Measurements from ENCODE around the gene GATM. TPM values are rescaled to one million over a fixed set of nuclear protein-coding genes. Genes with fewer than 3 reads are reported as not detected.

Gene GATM
- polyA plus RNA-seq, 3 donors, result 0.89 to 1.5 (median 1.5) TPM

DNA sequence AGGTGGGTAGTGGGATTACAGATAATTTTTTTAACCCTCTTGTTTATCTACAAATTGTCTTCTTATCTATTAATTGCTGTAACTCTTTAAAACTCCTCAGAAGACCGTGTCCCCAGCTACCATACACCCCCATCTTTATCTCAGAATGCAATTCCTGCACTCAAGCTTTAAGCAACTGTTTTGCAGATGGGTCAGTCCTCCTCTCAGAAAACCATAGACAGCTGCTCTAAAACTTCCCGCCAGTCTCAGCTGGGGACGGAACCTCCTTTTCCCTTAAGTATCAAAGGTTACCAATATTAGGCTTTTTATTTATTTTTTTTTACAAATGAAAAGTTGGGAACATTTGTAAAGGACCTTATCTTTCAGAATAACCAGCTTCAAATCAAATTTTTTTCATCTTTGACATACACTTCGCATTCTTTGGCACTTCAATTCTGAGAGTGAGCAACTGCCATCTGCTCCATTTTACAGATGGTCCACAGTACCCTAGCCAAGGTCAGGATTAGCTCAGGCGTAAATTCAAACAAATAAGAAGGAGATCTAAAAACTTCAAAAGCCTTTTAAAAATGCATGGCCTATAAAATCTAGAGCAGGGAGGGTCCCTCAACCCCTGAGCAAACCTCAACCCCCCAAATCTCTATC, 1.3 kb downstream of the GATM start:
- Mint-ChIP-seq H3K9me3 (peaks cover 0 to 13% (median 4%) of the 10 kb centered on the region in 7 donors), H3K4me3 (peak overlapping the region; percentile 76 to 94), H3K36me3 (peaks cover 3 to 15% of the 10 kb centered on the region in 2 donors), H3K4me1 (peaks cover 25% of the 10 kb centered on the region), H3K27ac (no peak overlapping the region), H3K27me3 (ENCODE audit: low read depth in 3 of 3) (peaks cover 38 to 61% (median 52%) of the 10 kb centered on the region in 3 donors)
- H3K27ac ChIP-seq (ENCODE audit: low read depth in 1 of 2, low read length in 2 of 2), result no peak overlapping the region
- no peak overlapping the region for H3K9ac ChIP-seq (ENCODE audit: insufficient read depth, low read length, poor library complexity, severe bottlenecking)
- H3K4me3 ChIP-seq (replicated peaks in 1 of 3; ENCODE audit: low read depth in 2 of 3, low read length in 3 of 3), result peak overlapping the region in 1 of 3 experiments; percentile 76
- H3K36me3 ChIP-seq (replicated peaks in 1 of 2; ENCODE audit: control insufficient read depth in 1 of 2, insufficient read depth in 2 of 2, low read length in 2 of 2), result no peaks in the 10 kb centered on the region
- H3K9me3 ChIP-seq (replicated peaks in 1 of 2; ENCODE audit: control insufficient read depth in 1 of 2, insufficient read depth in 1 of 2, low read length in 2 of 2), result peaks cover 0 to 7% of the 10 kb centered on the region in 2 donors
- TF ChIP-seq, protein P1, sequence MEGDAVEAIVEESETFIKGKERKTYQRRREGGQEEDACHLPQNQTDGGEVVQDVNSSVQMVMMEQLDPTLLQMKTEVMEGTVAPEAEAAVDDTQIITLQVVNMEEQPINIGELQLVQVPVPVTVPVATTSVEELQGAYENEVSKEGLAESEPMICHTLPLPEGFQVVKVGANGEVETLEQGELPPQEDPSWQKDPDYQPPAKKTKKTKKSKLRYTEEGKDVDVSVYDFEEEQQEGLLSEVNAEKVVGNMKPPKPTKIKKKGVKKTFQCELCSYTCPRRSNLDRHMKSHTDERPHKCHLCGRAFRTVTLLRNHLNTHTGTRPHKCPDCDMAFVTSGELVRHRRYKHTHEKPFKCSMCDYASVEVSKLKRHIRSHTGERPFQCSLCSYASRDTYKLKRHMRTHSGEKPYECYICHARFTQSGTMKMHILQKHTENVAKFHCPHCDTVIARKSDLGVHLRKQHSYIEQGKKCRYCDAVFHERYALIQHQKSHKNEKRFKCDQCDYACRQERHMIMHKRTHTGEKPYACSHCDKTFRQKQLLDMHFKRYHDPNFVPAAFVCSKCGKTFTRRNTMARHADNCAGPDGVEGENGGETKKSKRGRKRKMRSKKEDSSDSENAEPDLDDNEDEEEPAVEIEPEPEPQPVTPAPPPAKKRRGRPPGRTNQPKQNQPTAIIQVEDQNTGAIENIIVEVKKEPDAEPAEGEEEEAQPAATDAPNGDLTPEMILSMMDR (IDR thresholded peaks at IDR 0.05), result no peak
- H3K79me2 ChIP-seq (ENCODE audit: insufficient read depth, low read length), result no peaks in the 10 kb centered on the region
- H4K20me1 ChIP-seq (ENCODE audit: insufficient read depth, low read length), result no peaks in the 10 kb centered on the region
- peak overlapping the region; percentile 84 for H3K4me2 ChIP-seq (replicated peaks; ENCODE audit: extremely low read depth, low read length, poor library complexity, severe bottlenecking)
- peaks cover 26 to 49% of the 10 kb centered on the region in 2 donors for H3K27me3 ChIP-seq (ENCODE audit: control insufficient read depth in 2 of 2, insufficient read depth in 2 of 2, low read length in 2 of 2)
- 70% methylated on average over 3 of the region's 5 CpGs for WGBS (ENCODE audit: insufficient coverage)
- intact Hi-C loops (cut with micrococcal nuclease), result no loop called here
- H2AFZ ChIP-seq (ENCODE audit: insufficient read depth, low read depth, low read length, poor library complexity, severe bottlenecking), result peak overlapping the region; percentile 88
- DNase-seq, result no peak
- peaks cover 15 to 18% of the 10 kb centered on the region in 2 donors for H3K4me1 ChIP-seq (ENCODE audit: control insufficient read depth in 1 of 2, insufficient read depth in 2 of 2, low read length in 2 of 2)

DNA sequence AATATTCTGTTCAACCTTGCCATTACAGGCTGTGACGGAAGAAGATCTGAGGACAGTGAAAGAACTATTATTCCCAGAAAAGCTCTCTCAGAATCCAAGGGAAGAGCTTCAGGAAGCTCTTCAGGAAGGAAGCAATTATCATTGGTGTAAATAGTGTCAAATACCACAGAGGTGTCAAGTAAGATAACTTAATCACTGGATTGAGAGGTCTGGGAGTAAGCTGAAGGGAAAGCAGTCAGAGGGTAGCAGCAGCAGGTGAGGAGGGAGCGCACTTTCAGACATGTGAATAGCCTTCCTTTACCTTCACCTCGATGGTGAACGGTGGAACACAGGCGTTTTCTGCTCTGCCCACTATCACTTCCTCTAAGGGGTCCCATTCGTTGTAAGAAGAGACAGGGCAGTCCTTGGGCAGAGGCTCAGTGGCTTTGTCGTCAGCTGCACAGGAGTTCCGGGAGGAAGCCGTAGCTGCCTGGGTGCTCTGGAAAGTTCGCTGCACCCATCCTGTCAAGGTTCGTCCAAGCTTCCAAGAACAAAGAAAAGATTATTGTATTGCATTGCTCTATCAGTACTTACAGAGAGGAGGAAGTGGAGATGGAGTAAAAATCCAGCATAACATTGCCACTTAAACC, 1.9 kb downstream of the GATM start:
- Mint-ChIP-seq H3K27ac (peak overlapping the region in 2 of 7 donors; percentile 11 to 51), H3K27me3 (ENCODE audit: low read depth in 3 of 3) (peaks cover 37 to 57% (median 52%) of the 10 kb centered on the region in 3 donors), H3K4me1 (peaks cover 25% of the 10 kb centered on the region), H3K36me3 (peaks cover 3 to 15% of the 10 kb centered on the region in 2 donors), H3K9me3 (peaks cover 0 to 13% (median 4%) of the 10 kb centered on the region in 7 donors), H3K4me3 (peak overlapping the region in 1 of 2 donors; percentile 94)
- TF ChIP-seq, protein P1 (IDR thresholded peaks at IDR 0.05), result no peak
- Histone ChIP-seq H3K4me3 (replicated peaks in 1 of 3; ENCODE audit: low read depth in 2 of 3, low read length in 3 of 3) (no peak overlapping the region), H3K4me1 (ENCODE audit: control insufficient read depth in 1 of 2, insufficient read depth in 2 of 2, low read length in 2 of 2) (peaks cover 15 to 18% of the 10 kb centered on the region in 2 donors), H3K36me3 (replicated peaks in 1 of 2; ENCODE audit: control insufficient read depth in 1 of 2, insufficient read depth in 2 of 2, low read length in 2 of 2) (no peaks in the 10 kb centered on the region), H2AFZ (ENCODE audit: insufficient read depth, low read depth, low read length, poor library complexity, severe bottlenecking) (no peak overlapping the region), H3K79me2 (ENCODE audit: insufficient read depth, low read length) (no peaks in the 10 kb centered on the region), H3K4me2 (replicated peaks; ENCODE audit: extremely low read depth, low read length, poor library complexity, severe bottlenecking) (no peak overlapping the region), H3K27me3 (ENCODE audit: control insufficient read depth in 2 of 2, insufficient read depth in 2 of 2, low read length in 2 of 2) (peaks cover 26 to 49% of the 10 kb centered on the region in 2 donors), H3K9ac (ENCODE audit: insufficient read depth, low read length, poor library complexity, severe bottlenecking) (no peak overlapping the region), H3K9me3 (replicated peaks in 1 of 2; ENCODE audit: control insufficient read depth in 1 of 2, insufficient read depth in 1 of 2, low read length in 2 of 2) (peaks cover 0 to 7% of the 10 kb centered on the region in 2 donors), H3K27ac (ENCODE audit: low read depth in 1 of 2, low read length in 2 of 2) (no peak overlapping the region), H4K20me1 (ENCODE audit: insufficient read depth, low read length) (no peaks in the 10 kb centered on the region)
- intact Hi-C loops (cut with micrococcal nuclease), result no loop called here
- DNase-seq, result no peak
- WGBS (ENCODE audit: insufficient coverage), result 51% methylated on average over 6 of the region's 11 CpGs

Data from CD14-positive monocyte (primary cell).